OCI-LY1 (cell line): ENCODE measurements around the gene GFI1B.

Source experiments
- H2AFZ ChIP-seq: fragments of 200-600 bp; sonication (generic), shearing (Covaris generic); 2 replicates; pipeline ENCODE4 v1.6.0; 2014; ENCODE audit warnings: antibody characterized with exemption, mild to moderate bottlenecking, low read length
- H3F3A ChIP-seq: fragments of 200-600 bp; sonication (generic), shearing (Covaris generic); 2 replicates; pipeline ENCODE4 v1.6.0; 2014; ENCODE audit warnings: mild to moderate bottlenecking, antibody characterized with exemption, low read length, moderate library complexity; ENCODE audit not compliant: insufficient read depth
- H3K27ac ChIP-seq: fragments of 200-600 bp; sonication (generic); 2 replicates; pipeline ENCODE4 v1.5.1; 2014; ENCODE audit warnings: low read length, mixed run types, mild to moderate bottlenecking, low read depth; ENCODE audit not compliant: poor library complexity, severe bottlenecking
- H3K27me3 ChIP-seq: fragments of 200-600 bp; sonication (generic); 2 replicates; pipeline ENCODE4 v1.6.0; 2014; ENCODE audit warnings: antibody characterized with exemption, mild to moderate bottlenecking, low read length, moderate library complexity; ENCODE audit not compliant: insufficient read depth
- H3K36me3 ChIP-seq: fragments of 200-600 bp; sonication (generic); 2 replicates; pipeline ENCODE4 v1.6.1; 2014; ENCODE audit warnings: mild to moderate bottlenecking, antibody characterized with exemption, low read length, moderate library complexity, mixed read lengths; ENCODE audit not compliant: insufficient read depth
- H3K4me1 ChIP-seq: fragments of 200-600 bp; sonication (generic); 2 replicates; pipeline ENCODE4 v1.5.1; 2014; ENCODE audit warnings: mild to moderate bottlenecking, low read length, moderate library complexity; ENCODE audit not compliant: insufficient read depth, severe bottlenecking
- H3K4me2 ChIP-seq: fragments of 200-600 bp; sonication (generic), shearing (Covaris generic); 2 replicates; pipeline ENCODE4 v1.6.1; 2014; ENCODE audit warnings: low read length
- H3K4me3 ChIP-seq: fragments of 200-600 bp; sonication (generic); 2 replicates; pipeline ENCODE4 v1.5.1; 2014; ENCODE audit warnings: low read length, low read depth, mild to moderate bottlenecking, mixed read lengths; ENCODE audit not compliant: poor library complexity, severe bottlenecking
- H3K79me2 ChIP-seq: fragments of 200-600 bp; shearing (Covaris generic); 2 replicates; pipeline ENCODE4 v1.6.1; 2016; ENCODE audit warnings: mixed run types, low read length, mixed read lengths; ENCODE audit not compliant: insufficient read depth
- H3K9ac ChIP-seq: fragments of 200-600 bp; sonication (generic), shearing (Covaris generic); 2 replicates; pipeline ENCODE4 v1.6.1; 2014; ENCODE audit warnings: mild to moderate bottlenecking, low read length, mixed read lengths
- H3K9me2 ChIP-seq: fragments of 200-600 bp; sonication (generic), shearing (Covaris generic); 2 replicates; pipeline ENCODE4 v1.6.1; 2014; ENCODE audit warnings: low read depth, mild to moderate bottlenecking, low read length, mixed read lengths
- H3K9me3 ChIP-seq: fragments of 200-600 bp; shearing (Covaris generic); 2 replicates; pipeline ENCODE4 v1.6.1; 2014; ENCODE audit warnings: low read length, mixed read lengths
- H4K20me1 ChIP-seq: fragments of 200-600 bp; sonication (generic), shearing (Covaris generic); 2 replicates; pipeline ENCODE4 v1.6.0; 2016; ENCODE audit warnings: mild to moderate bottlenecking, low read length; ENCODE audit not compliant: insufficient read depth
- CTCF ChIP-seq: fragments of 200-600 bp; sonication (generic), shearing (Covaris generic); IDR thresholded peaks from 2 replicates; pipeline ENCODE4 v1.5.1; 2017; ENCODE audit warnings: mild to moderate bottlenecking, antibody characterized with exemption, low read length, moderate library complexity, mixed read lengths
- EZH2 ChIP-seq: fragments of 200-600 bp; sonication (generic), shearing (Covaris generic); IDR thresholded peaks from 2 replicates; pipeline ENCODE4 v1.8.0; 2017; ENCODE audit warnings: borderline replicate concordance, mixed run types, mild to moderate bottlenecking, antibody characterized with exemption, low read length, moderate library complexity, mixed read lengths

Gene GFI1B

GRCh38 chr9:132985489-132985888, 7.0 kb downstream of the GFI1B start:
- Histone ChIP-seq H4K20me1 (no peaks in the 10 kb centered on the region), H3K4me1 (no peaks in the 10 kb centered on the region), H3K79me2 (no peaks in the 10 kb centered on the region), H3K27me3 (peaks cover 10% of the 10 kb centered on the region; the same call in 1 of the 2 replicates), H3K27ac (no peak overlapping the region), H3K9me3 (no peaks in the 10 kb centered on the region), H2AFZ (no peak overlapping the region), H3K4me3 (no peak overlapping the region), H3K9me2 (no peaks in the 10 kb centered on the region), H3K36me3 (no peaks in the 10 kb centered on the region), H3F3A (no peaks in the 10 kb centered on the region), H3K4me2 (no peak overlapping the region), H3K9ac (no peak overlapping the region)
- TF ChIP-seq CTCF, result no peak
- TF ChIP-seq EZH2, result no peak

GRCh38 chr9:132986114-132986513, 7.6 kb downstream of the GFI1B start:
- Histone ChIP-seq H2AFZ (no peak overlapping the region), H3K9me2 (no peaks in the 10 kb centered on the region), H3K4me2 (no peak overlapping the region), H4K20me1 (no peaks in the 10 kb centered on the region), H3K4me3 (no peak overlapping the region), H3K27me3 (peaks cover 10% of the 10 kb centered on the region; the same call in 1 of the 2 replicates), H3K27ac (no peak overlapping the region), H3K4me1 (no peaks in the 10 kb centered on the region), H3K36me3 (no peaks in the 10 kb centered on the region), H3F3A (no peaks in the 10 kb centered on the region), H3K9me3 (no peaks in the 10 kb centered on the region), H3K9ac (no peak overlapping the region), H3K79me2 (no peaks in the 10 kb centered on the region)
- TF ChIP-seq EZH2 (no peak), CTCF (no peak)

- Histone ChIP-seq H3K4me1 (no peaks in the 10 kb centered on the region), H3K79me2 (no peaks in the 10 kb centered on the region), H3K9ac (no peak overlapping the region), H3F3A (no peaks in the 10 kb centered on the region), H3K27me3 (peaks cover 10% of the 10 kb centered on the region; the same call in 1 of the 2 replicates), H2AFZ (no peak overlapping the region), H3K4me3 (no peak overlapping the region), H3K27ac (no peak overlapping the region), H3K9me3 (no peaks in the 10 kb centered on the region), H3K36me3 (no peaks in the 10 kb centered on the region), H4K20me1 (no peaks in the 10 kb centered on the region), H3K9me2 (no peaks in the 10 kb centered on the region), H3K4me2 (no peak overlapping the region)
- TF ChIP-seq CTCF (no peak), EZH2 (no peak)
These were observed 8.4 kb downstream of the GFI1B start for GRCh38 chr9:132986640-132987620.
